GM19324 (cell line): ENCODE data around the gene DKK1.

Experiments used
- ATAC-seq: cut with Tn5 transposase; IDR thresholded peaks from one replicate; pipeline ENCODE4 v1.9.1; 2021; ENCODE audit warnings: mild to moderate bottlenecking, moderate library complexity; ENCODE audit not compliant: unreplicated experiment, low FRiP score

DKK1 gene, protein sequence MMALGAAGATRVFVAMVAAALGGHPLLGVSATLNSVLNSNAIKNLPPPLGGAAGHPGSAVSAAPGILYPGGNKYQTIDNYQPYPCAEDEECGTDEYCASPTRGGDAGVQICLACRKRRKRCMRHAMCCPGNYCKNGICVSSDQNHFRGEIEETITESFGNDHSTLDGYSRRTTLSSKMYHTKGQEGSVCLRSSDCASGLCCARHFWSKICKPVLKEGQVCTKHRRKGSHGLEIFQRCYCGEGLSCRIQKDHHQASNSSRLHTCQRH

GRCh38 chr10:52313933-52314821 is at the start of gene DKK1:
TSS of gene DKK1 (plus strand) at chr10:52314281. CDS start at chr10:52314435, 154 bp downstream.
- ATAC-seq = no peak

- ATAC-seq = no peak
Measured at GRCh38 chr10:52265131-52265926, 48.8 kb upstream of the DKK1 start.

DNA sequence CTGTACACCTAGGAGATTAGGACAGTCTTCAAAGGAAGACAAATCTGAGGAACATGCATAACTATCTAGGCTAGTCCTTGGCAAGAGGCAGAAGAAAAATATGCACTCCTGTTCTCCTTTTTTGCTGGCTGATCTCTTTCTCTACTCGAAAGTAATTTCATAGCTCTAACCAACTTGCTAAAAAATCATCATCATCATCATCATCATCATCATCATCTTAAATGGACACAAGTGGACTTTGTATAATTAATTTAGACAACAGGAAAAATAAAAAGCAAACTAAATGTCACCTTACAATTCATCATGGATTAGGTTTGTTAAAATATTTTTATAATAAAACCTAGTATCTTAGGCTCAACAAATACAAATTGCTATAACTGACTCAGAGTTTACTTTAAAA is 47.2 kb upstream of the DKK1 start:
- ATAC-seq = no peak

DNA sequence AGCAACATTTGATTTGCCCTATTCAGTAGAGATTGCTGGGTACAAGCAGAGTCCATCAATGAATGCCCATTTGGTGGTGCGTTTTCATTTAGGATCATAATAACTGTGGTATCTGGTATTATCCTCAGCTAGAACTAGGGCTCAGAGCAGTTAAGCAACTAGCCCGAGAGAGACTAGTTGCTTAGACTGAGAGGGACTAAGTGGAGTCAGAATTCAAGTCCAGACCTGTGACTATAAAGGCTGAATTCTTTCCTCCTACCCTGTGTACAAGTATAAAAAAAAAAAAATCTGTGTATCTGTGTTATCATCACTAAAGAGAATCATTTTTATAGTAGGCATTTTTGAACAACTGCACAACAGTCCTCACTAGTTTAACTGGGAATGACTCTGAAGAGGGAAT is 45.3 kb upstream of the DKK1 start:
- no peak for ATAC-seq

GRCh38 chr10:52269233-52269632 is 44.8 kb upstream of the DKK1 start:
- no peak for ATAC-seq

DNA sequence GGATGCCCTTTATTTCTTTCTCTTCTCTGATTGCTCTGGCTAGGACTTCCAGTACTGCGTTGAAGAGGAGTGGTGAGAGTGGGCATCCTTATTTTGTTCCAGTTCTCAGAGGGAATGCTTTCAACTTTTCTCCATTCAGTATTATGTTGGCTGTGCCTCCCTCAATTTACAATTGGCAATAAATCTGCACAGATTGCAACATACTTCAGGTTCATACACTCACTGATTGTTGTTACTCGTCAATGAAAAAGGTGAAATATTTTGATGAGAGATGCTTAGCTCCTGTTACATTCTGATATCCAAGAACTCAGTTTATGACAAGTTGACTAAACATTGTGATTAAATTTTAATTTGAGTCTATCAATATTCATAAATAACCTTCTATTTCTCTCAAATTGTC is 37.9 kb upstream of the DKK1 start:
- no peak for ATAC-seq

DNA sequence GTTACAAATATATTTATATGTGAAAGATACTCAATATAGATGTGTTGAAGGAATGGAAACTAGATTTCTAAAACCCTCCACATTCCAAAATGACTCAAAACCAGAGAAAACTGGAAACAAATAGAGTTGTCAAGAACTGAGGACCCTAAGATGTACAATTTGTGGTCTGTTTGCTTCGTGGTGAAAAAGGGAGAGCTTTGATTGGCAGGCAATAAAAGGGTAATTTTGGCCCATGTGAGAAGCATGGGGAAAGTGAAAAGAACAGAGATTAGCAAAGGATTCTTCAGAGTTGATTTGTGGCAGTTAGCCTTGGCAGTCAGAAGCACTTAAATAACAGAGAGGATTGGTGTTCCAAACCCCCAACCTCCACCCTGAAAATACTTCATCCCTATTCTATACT is 37.1 kb upstream of the DKK1 start:
- ATAC-seq = no peak

DNA sequence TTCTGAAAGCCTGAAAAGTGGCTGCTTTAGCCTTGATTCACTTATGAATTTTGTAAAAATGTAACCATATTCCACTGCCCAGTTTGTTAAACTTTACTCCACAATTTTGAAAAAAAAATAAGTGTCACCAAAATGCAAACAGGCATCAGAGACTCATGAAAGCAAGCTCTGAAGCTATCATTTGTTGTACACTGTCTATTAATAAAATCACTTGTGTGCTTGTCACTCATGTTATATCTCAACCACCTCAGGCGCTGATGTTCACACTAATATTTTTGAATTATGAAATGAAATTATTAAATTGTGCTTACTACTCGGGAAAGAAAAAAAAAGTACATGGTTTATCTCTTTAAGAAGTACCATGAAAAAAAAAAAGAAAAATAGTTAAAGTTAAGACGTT is 34.5 kb upstream of the DKK1 start:
- no peak for ATAC-seq

DNA sequence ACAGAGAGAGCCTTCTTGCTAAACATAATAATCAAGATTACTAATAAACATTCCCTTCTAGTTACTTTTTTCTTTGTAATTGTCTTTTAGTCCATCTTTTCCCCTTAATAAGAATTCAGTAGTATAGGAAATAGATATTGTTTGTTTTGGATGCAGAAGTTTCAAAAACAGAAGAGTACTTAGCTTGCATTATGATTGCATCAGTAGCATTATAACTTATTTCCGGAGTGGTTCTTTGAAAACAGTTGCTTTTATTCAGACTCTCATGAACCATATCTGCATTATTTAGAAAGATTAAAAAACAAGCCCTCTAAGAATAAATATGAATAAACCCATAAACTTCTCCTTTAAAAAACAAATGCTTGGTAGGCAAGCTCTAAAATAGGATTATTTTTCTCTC is 34.0 kb upstream of the DKK1 start:
- no peak for ATAC-seq

DNA sequence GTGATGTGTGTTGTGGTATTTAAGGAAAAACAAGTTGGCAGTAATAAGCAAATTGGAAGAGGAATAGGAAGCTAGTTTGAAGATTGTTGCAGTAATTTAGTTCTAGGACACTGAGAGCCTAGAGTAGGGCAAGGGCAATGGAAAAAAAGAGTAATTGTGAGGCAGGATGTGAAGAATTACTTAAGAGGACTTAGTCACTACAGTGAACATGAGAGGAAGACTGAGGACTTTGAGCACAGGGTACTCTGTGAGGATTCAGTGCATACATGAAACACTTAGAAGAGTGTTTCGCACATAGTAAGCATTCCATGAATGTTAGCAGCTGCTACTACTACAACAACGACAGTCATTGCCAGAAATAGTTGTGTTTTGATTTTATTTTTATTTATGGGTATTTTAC is 30.9 kb upstream of the DKK1 start:
- no peak for ATAC-seq

DNA sequence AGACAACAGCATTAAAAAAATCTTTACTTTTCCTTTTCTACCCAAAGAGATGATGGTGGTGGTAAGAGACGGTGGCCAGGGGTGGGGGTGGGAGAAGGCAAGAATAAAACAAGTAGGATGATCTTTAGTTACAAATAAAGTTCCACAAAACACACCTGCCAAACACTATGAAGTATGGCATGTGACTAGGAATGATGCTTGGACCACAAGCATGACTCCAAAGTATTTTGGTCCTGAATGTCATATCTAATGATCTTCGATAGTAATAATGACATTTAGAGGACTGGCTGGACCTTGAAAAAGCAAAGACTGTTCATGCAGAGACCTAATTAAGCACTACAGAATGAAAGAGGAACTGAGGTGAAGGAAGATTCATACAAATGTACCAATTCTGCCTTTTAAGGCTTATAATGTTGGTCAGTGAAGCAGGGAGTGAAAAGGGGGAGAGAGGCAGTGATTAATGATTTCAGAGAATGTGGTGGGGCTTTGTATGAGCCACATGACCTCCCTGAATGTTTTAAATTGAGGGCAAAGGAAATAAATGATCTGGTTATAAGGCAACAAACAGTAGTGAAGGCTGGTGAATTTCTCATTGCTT is 29.6 kb upstream of the DKK1 start:
- peak; percentile 71 for ATAC-seq

DNA sequence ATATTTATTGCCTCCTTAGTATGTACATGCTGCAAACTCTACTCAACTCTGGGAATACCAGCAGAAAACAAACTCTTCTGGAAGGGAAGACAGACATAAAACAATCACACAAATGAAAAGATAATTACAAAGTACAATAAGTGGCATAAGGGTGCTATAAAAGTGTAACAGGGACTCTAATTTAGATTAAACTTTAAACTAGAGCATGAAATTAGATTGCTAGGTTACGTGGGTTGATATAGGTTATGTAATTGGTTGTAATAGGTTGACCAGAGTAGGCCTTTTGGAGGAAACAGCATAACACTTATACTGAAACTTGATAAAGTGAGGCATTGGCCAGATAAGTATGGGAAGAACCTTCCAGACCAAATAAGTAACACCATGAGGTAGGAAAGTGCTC is 26.2 kb upstream of the DKK1 start:
- ATAC-seq = no peak

DNA sequence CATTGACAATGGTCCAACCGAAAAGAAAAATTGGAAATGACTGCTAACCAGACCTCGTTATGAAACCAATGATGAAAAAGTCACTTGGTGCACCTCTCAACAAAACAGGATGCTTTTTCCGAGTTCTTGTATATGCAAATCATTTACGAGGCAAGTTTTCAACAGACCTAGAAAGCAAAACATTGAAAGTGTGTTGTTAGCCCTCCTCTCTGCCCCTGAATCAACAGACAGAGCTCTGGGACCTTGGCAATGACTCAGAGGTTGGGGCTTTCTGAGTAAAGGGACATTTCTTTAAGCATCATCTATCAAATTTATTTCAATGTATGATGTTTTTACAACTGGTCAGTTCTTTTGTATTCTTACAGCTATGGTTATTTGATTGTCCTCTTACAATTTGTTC is 16.3 kb upstream of the DKK1 start:
- no peak for ATAC-seq

DNA sequence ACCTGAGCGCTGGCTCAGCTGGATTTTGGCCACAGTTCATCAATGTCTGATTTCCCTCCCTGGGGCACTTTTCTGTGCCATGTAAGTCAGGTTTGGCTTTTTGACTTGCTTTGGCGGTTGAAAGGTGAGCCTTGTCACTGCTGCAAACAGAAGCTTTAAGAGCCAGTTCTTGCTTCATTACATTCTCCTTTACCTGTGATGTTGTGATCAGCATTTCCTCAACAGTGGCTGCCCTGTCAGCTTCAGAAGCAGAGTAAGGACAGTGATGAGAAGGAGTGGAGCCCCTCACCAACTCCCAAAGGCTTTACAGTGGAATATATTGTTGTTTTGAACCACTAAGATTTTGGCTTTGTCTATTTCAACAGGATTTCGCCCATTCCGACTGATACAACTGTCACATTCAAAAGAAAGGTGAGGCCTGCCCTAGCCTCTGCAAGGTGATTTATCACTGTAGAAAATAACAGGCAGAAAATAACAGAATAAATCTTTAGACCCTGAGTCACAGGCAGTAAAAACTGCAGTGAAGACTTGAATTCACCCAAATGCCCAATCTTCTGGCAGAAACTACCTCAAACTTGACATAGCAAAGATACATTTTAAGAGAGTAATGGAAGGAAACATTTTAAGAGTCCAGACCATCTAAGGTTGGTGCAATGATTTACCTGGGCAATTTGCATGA is 13.3 kb upstream of the DKK1 start:
- no peak for ATAC-seq

GRCh38 chr10:52308251-52309031 is 5.6 kb upstream of the DKK1 start:
- ATAC-seq = peak; percentile 79

DNA sequence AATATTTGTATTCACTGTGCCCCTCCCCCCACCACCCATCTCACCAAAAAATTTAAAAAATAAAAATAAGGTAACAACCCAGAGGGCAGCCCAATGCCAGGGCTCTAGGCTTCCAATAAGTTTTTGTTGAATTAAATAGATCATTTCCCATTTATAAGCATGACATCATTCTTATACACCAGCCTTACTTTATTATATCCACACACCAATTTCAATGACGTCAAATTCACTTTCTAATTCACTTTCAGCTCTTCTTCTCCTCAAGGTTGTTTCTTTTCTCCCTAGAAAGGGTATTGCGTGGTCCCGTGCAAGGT is 1.2 kb upstream of the DKK1 start:
- ATAC-seq = no peak

- ATAC-seq = no peak
Measured at GRCh38 chr10:52313256-52313932, 687 bp upstream of the DKK1 start.

DNA sequence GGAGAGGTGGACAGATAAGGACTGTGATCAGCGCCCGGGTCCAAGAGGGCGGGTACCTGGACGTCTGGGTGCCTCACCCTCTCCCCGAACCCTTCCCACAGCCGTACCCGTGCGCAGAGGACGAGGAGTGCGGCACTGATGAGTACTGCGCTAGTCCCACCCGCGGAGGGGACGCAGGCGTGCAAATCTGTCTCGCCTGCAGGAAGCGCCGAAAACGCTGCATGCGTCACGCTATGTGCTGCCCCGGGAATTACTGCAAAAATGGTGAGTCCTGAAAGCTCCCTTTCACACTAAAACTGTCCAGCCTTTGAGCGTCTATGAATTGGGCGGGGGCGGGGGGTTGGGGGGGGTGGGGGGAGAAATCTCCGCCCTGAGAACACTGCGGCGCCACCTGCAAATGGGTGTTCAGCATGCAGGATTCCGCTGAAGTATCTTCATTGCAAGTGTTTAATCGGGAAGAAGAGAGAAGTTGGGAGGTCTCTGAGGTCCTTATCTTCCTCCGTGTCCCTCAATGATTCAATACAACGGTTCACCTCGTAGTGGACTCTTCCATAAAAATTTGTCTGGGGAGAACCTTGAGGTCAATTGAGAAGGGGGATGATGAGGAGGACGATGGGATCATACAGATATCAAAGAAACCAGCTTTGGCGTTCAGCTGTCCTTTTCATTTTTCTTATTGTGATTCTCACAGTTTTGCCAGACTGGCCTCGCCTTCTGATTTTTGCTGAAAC is 906 bp downstream of the DKK1 start:
- no peak for ATAC-seq
